Diencephalon (tissue), 1 donor: ENCODE data around the gene PCTP. TPM values are rescaled to one million over a fixed set of nuclear protein-coding genes. Genes with fewer than 3 reads are reported as not detected.

ENCODE experiments used
- total RNA-seq: library from RNA; depleted of rRNA; stranded (reverse); fragments of >200 nt; gene quantifications from one replicate; pipeline ENCODE4 v1.2.3, GENCODE V29; 2014

The PCTP gene
- total RNA-seq = 8.5 TPM

DNA sequence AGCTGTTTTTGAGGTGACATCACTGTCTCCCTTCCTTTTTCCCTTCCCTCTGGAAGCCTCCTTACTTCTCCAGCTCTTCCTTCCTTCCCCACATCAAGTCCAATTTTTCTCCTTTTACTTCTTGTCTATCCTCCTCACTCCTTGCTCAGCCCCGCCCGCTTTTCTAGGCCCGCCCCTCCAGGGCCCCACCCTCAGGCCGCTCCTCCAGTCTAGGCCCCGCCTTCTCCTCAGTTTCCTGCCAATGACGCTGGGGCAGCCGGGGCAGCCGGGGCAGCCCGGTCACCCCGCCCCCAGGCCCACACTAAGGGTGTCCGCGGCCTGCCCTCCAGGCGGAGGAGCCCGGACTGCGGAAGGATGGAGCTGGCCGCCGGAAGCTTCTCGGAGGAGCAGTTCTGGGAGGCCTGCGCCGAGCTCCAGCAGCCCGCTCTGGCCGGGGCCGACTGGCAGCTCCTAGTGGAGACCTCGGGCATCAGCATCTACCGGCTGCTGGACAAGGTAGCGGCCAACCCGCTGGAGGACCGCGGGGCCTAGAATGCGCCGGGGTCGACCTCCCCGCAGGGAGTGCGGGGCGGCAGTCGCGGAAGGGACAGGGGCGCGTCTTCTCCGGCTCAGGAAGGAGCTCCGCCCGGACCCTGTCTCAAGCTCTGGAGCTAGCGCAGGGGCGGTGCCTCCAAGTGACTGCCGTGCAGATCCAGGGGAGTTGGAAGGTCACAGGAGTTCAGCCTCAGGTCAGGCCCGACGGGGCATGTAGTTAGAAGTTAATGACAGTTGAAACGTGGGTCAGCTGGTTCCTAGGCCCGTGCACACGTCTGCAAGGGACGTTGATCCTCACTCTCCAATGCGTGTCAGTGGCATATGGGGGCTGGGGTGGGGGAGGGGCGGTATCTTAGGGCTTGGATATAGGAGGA, at the start of gene PCTP:
Gene PCTP (plus strand): TSS at position 302 of the 908 bp plus-strand sequence. CDS start 53 bp downstream, at position 355.

DNA sequence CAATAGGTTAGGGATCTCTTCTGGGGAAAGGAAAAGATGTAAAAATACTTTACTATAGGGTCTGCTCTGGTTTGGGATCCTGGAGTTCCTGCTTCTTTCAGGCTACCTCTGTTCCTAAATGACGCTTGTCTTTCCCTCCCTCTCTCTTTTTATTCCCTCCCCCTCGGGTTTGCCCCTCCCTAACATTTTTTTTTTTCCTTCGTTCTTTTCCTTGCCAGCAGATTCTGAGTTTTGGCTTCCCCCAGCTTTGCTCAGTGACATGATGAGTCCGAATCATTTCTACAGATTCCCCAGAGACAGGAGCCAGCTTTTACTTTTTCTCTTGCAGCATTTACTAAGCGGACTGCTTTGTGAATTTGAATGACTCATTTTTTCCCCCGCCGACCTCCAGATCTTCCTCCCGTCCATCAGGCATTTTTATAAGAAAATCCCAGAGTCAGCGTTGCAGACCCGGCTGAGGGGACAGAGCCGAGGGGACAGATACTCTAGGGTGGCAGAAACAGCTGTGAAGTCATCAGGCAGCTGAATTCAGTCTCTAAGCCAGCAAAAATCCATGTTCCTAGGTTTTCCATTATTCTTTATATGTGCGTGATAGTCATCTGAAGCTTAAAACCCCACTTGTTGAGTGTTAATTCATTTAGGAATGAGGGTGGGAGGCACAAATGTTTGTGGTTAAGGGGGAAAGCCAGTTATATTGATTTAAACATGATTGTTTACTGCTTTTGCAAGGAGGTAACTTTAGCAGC, 27.9 kb upstream of the PCTP start, which contains the start of gene TMEM100:
Gene TMEM100 (minus strand): TSS at position 123 of the 746 bp plus-strand sequence. CDS start 1,794 bp downstream, outside the sequence.

Other genes starting within 250 kb of the PCTP start
- gene SMIM36, start 239.6 kb upstream of the PCTP start, total RNA-seq = not detected
- 7.6 TPM for gene TMEM100, start 28.2 kb upstream of the PCTP start, total RNA-seq